Measurements from ENCODE around the gene NUP62CL. TPM values are rescaled to one million over a fixed set of nuclear protein-coding genes. Genes with fewer than 3 reads are reported as not detected.

Gene NUP62CL
- total and polyA plus RNA-seq, 10 of the 15 experiments (the other 5 are each of a cell fraction or from before 2014, with no cell fraction given), result 2.5 to 6.0 (median 4.2) TPM

GRCh38 chrX:107168257-107168656 is 38.0 kb downstream of the NUP62CL start:
- no peak overlapping the region for H3K27ac ChIP-seq (ENCODE audit: control insufficient read depth, insufficient read depth)

GRCh38 chrX:107167163-107167921 is 38.9 kb downstream of the NUP62CL start:
- CTCF ChIA-PET, result no interaction called here
- no peaks in the 10 kb centered on the region for H3K79me2 ChIP-seq (ENCODE audit: control insufficient read depth, insufficient read depth, low read length)
- H3K4me2 ChIP-seq (ENCODE audit: control insufficient read depth, insufficient read depth), result no peak overlapping the region
- DNase-seq (ENCODE audit: low read depth, low spot score) (no peak), ATAC-seq (no peak), FAIRE-seq (no peak)
- no peaks in the 10 kb centered on the region for H3K36me3 ChIP-seq (ENCODE audit: control insufficient read depth in 2 of 2, insufficient read depth in 2 of 2, low read length in 1 of 2)
- in situ Hi-C loops (cut with MboI), result no loop called here
- H2AFZ ChIP-seq (ENCODE audit: control insufficient read depth, low read depth, low read length), result no peak overlapping the region
- BruUV-seq (replicated peaks), result no TSS peak
- H3K4me1 ChIP-seq (ENCODE audit: control insufficient read depth, insufficient read depth, low read length), result no peaks in the 10 kb centered on the region
- intact Hi-C loops (cut with micrococcal nuclease; ENCODE audit: unreplicated experiment), result no loop called here
- RAD21 ChIA-PET (ENCODE audit: unreplicated experiment), result no interaction called here
- H3K27ac ChIP-seq (ENCODE audit: control insufficient read depth, insufficient read depth), result no peak overlapping the region
- POLR2A ChIA-PET, result no interaction called here
- H3K9ac ChIP-seq (ENCODE audit: control insufficient read depth, insufficient read depth, low read length), result no peak overlapping the region
- SMC1A ChIA-PET (ENCODE audit: uncharacterized antibody, unreplicated experiment), result interaction anchor here (1.5 kb wide), 1 partner anchor 13 kb away, joined by 3 read pairs; no protein-coding TSS in a partner anchor
- H3K9me3 ChIP-seq (replicated peaks; ENCODE audit: control insufficient read depth, insufficient read depth, low read length), result no peaks in the 10 kb centered on the region
- H3K4me3 ChIP-seq, result no peak overlapping the region
- no peaks in the 10 kb centered on the region for H3K27me3 ChIP-seq (replicated peaks in 1 of 2; ENCODE audit: control insufficient read depth in 2 of 2, insufficient read depth in 2 of 2, low read length in 1 of 2)
- no peaks in the 10 kb centered on the region for H4K20me1 ChIP-seq (ENCODE audit: control insufficient read depth, insufficient read depth)
- 77% methylated on average over 3 of the region's 3 CpGs for WGBS (ENCODE audit: insufficient coverage, insufficient replicate concordance, low lambda C conversion rate, missing lambda C conversion rate)
- TF ChIP-seq IKZF1 (conservative IDR thresholded peaks at IDR 0.05), result no peak
- no peak for TF ChIP-seq NKRF (conservative IDR thresholded peaks at IDR 0.05)
- TF ChIP-seq HDAC6 (IDR thresholded peaks at IDR 0.05; ENCODE audit: unreplicated experiment), result no peak
- no peak for TF ChIP-seq RB1 (IDR thresholded peaks at IDR 0.05; ENCODE audit: borderline replicate concordance)
- TF ChIP-seq ZZZ3 (IDR thresholded peaks at IDR 0.05; ENCODE audit: control insufficient read depth, insufficient read length, low read depth), result no peak
- TF ChIP-seq CREB1 (IDR thresholded peaks at IDR 0.05; ENCODE audit: low read depth), result no peak
- no peak for TF ChIP-seq RELA (IDR thresholded peaks at IDR 0.05; ENCODE audit: borderline replicate concordance, partially characterized antibody)

More at GRCh38 chrX:107168257-107168656, 38.0 kb downstream of the NUP62CL start:
- in situ Hi-C loops (cut with MboI), result no loop called here
- FAIRE-seq (no peak), ATAC-seq (no peak), DNase-seq (ENCODE audit: low read depth, low spot score) (no peak)
- H3K9me3 ChIP-seq (replicated peaks; ENCODE audit: control insufficient read depth, insufficient read depth, low read length), result no peaks in the 10 kb centered on the region
- CTCF ChIA-PET, result no interaction called here
- RAD21 ChIA-PET (ENCODE audit: unreplicated experiment), result no interaction called here
- H3K79me2 ChIP-seq (ENCODE audit: control insufficient read depth, insufficient read depth, low read length), result no peaks in the 10 kb centered on the region
- H3K4me2 ChIP-seq (ENCODE audit: control insufficient read depth, insufficient read depth), result no peak overlapping the region
- SMC1A ChIA-PET (ENCODE audit: uncharacterized antibody, unreplicated experiment), result no interaction called here
- H3K9ac ChIP-seq (ENCODE audit: control insufficient read depth, insufficient read depth, low read length), result no peak overlapping the region
- H3K4me1 ChIP-seq (ENCODE audit: control insufficient read depth, insufficient read depth, low read length), result no peaks in the 10 kb centered on the region
- no peak overlapping the region for H3K4me3 ChIP-seq
- intact Hi-C loops (cut with micrococcal nuclease; ENCODE audit: unreplicated experiment), result no loop called here
- no TSS peak for BruUV-seq (replicated peaks)
- POLR2A ChIA-PET, result no interaction called here
- TF ChIP-seq CHD2 (IDR thresholded peaks at IDR 0.05; ENCODE audit: borderline replicate concordance, low read depth, low read length) (no peak), CBX5 (IDR thresholded peaks at IDR 0.05; ENCODE audit: low read depth) (no peak), RUNX3 (IDR thresholded peaks at IDR 0.05; ENCODE audit: low read length) (no peak), NFYB (IDR thresholded peaks at IDR 0.05; ENCODE audit: insufficient read depth, low read depth, low read length) (no peak), ZZZ3 (IDR thresholded peaks at IDR 0.05; ENCODE audit: control insufficient read depth, insufficient read length, low read depth) (no peak), BRCA1 (IDR thresholded peaks at IDR 0.05; ENCODE audit: low read depth, low read length) (no peak), RCOR1 (conservative IDR thresholded peaks at IDR 0.05; ENCODE audit: low read depth, low read length) (no peak)
- TF ChIP-seq, protein P1, sequence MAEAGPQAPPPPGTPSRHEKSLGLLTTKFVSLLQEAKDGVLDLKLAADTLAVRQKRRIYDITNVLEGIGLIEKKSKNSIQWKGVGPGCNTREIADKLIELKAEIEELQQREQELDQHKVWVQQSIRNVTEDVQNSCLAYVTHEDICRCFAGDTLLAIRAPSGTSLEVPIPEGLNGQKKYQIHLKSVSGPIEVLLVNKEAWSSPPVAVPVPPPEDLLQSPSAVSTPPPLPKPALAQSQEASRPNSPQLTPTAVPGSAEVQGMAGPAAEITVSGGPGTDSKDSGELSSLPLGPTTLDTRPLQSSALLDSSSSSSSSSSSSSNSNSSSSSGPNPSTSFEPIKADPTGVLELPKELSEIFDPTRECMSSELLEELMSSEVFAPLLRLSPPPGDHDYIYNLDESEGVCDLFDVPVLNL (IDR thresholded peaks at IDR 0.05; ENCODE audit: low read depth, low read length), result no peak
- no peaks in the 10 kb centered on the region for H4K20me1 ChIP-seq (ENCODE audit: control insufficient read depth, insufficient read depth)
- H3K27me3 ChIP-seq (replicated peaks in 1 of 2; ENCODE audit: control insufficient read depth in 2 of 2, insufficient read depth in 2 of 2, low read length in 1 of 2), result no peaks in the 10 kb centered on the region
- H3K36me3 ChIP-seq (ENCODE audit: control insufficient read depth in 2 of 2, insufficient read depth in 2 of 2, low read length in 1 of 2), result no peaks in the 10 kb centered on the region
- H2AFZ ChIP-seq (ENCODE audit: control insufficient read depth, low read depth, low read length), result no peak overlapping the region
